Coronary artery (tissue), 2 donors: ENCODE measurements around the gene AGPAT3.

Experiments used
- DNase-seq: peaks from one replicate; pipeline ENCODE4 v3.0.0-alpha.2; 2017; ENCODE audit warnings: low spot score
- H3K27ac ChIP-seq, 2 donors: fragments of 200-600 bp; sonication (generic); one replicate each; pipeline ENCODE4 v1.5.1; 2016 to 2019
- H3K4me3 ChIP-seq: fragments of 200-600 bp; sonication (generic); 2 replicates; pipeline ENCODE4 v1.5.1; 2016; ENCODE audit warnings: mild to moderate bottlenecking, moderate library complexity
- TF ChIP-seq, protein P1 (sequence below): fragments of 200-600 bp; sonication (generic); IDR thresholded peaks from one replicate; pipeline ENCODE4 v1.5.1; 2019; ENCODE audit warnings: antibody characterized with exemption

Gene AGPAT3

DNA sequence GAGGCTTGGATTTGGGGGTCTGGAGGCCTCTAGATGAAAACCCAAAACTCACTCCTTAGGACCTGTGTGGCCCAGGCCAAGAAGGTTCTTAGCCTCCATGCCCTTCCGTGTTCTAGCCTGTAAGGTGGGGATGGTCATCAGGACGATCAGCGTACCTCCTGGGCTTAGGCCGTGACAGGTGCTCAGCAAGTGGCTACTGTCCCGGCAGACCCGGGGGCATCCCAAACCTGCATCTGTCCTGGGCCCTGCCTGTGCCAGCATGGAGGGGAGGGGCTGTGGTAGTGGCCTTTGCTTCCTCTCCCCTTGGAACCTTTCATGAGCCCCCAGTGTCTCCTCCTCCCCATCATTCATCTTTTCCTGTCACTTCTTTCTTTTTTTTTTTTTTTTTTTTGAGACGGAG is 124.4 kb downstream of the AGPAT3 start:
- no peak for DNase-seq
- Histone ChIP-seq H3K4me3 (no peak overlapping the region), H3K27ac (no peak overlapping the region)
- TF ChIP-seq, protein P1, sequence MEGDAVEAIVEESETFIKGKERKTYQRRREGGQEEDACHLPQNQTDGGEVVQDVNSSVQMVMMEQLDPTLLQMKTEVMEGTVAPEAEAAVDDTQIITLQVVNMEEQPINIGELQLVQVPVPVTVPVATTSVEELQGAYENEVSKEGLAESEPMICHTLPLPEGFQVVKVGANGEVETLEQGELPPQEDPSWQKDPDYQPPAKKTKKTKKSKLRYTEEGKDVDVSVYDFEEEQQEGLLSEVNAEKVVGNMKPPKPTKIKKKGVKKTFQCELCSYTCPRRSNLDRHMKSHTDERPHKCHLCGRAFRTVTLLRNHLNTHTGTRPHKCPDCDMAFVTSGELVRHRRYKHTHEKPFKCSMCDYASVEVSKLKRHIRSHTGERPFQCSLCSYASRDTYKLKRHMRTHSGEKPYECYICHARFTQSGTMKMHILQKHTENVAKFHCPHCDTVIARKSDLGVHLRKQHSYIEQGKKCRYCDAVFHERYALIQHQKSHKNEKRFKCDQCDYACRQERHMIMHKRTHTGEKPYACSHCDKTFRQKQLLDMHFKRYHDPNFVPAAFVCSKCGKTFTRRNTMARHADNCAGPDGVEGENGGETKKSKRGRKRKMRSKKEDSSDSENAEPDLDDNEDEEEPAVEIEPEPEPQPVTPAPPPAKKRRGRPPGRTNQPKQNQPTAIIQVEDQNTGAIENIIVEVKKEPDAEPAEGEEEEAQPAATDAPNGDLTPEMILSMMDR: no peak

DNA sequence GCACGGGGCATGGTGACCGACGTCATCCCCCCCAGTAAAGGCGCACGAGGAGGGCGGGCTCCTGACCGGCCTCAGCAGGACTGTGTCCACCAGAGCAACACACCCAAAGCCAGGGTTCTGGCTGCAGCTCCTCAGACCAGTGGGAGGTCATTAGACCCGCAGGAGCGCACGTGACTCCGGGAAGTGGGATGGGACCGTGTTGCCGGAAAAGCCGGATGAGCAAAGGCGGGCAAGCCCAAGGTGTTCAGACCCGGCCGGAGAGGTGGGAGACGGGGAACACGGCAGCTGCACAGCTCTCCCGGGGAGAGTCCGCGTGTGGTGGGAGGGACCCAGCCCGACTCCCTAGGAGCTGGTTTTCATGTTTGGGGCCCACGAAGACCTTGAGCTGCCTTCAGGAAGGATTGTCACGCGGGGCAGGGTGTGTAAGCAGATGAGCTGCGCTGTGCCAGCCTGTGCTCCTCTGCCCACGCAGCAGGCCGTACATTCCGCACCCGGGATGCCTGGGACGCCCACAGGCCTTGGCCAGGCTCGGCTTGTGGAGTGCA is 126.5 kb downstream of the AGPAT3 start:
- H3K4me3 ChIP-seq: no peak overlapping the region
- DNase-seq: no peak
- TF ChIP-seq, protein P1: no peak
- no peak overlapping the region for H3K27ac ChIP-seq

DNA sequence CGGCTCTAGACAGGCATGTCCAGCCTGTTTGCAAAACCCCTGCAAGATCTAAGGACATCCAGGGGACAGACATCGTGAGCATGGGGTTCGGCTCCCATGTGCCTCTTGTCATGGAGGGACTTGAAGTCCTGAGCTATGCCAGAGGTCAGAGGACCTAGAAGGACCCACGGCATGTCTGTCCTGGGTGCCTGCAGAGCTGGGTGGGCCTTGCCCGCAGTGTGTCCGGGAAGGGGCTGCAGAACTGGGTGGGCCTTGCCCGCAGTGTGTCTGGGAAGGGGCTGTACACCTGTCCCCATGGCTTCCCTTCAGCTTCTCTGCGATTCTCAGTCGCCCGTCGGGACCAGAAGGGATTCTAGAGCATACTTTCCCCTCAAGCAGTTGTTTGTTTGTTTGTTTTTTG is 127.1 kb downstream of the AGPAT3 start:
- TF ChIP-seq, protein P1: no peak
- Histone ChIP-seq H3K27ac (no peak overlapping the region), H3K4me3 (no peak overlapping the region)
- no peak for DNase-seq

DNA sequence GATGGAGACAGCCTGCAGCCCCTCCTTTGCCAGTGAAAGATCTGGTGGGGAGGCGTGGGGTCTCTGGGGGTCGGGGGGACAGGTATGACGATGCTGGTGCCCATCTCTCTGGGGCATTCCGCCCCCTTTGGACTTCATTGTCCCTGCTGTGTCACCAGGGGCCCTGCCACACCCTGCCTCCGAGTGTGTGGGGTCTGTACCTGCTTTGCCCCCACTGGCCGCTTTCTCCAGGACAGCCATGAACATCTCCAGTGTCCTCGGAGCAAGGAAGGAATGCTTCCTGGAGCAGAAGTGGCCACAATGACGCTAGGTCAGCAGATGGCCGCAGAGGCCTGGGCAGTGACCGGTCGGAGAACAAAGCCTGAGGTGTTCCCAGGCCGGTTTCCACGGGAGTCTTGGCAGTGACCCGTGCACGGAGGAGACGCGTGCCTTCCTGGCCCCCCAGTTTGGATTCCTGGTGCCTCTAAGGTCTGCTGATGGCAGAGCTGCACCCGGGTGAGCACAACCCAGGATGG is 128.5 kb downstream of the AGPAT3 start:
- no peak overlapping the region for H3K27ac ChIP-seq
- TF ChIP-seq, protein P1: no peak
- no peak for DNase-seq

DNA sequence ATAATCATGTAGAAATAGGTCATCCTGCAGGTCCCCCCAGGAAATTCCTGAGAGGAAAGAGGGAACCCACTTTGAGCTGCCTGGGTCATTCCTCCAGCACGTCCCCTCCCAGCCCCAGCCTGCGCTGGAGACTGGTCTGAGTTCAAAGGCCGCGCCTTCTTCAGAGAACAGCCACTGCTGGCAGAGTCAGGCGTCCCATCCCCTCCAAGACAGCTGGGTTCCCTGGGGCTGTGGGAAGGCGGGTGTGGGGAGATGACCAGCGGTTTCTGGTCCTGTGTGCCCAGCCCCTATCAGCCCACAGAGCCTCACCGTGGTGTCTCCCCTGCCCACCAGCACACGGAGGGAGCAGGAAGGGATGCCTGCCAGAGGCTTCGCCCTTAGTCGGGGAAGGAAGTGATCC is 129.1 kb downstream of the AGPAT3 start:
- no peak overlapping the region for H3K27ac ChIP-seq
- TF ChIP-seq, protein P1: no peak
- no peak for DNase-seq

More for the DNA sequence above, 128.5 kb downstream of the AGPAT3 start:
- no peak overlapping the region for H3K4me3 ChIP-seq

DNA sequence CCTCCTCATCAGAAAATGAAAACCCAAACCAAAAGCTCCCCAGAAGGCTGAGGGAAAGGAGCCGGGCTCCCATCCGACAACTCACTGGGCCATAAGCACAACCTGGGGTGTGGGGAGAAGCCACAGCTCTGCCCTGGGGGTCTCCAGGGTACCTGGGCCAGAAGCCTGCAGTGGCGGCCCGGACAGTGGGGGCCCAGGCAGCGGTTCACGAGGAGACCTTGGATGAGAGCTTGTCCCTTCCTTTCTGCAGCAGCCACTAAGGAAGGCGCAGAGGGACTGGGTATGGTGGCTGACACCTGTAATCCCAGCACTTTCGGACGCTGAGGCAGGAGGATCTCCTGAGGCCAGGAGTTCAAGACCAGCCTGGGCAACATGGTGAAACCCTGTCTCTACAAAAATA is 129.6 kb downstream of the AGPAT3 start:
- Histone ChIP-seq H3K27ac (no peak overlapping the region), H3K4me3 (no peak overlapping the region)
- TF ChIP-seq, protein P1: no peak
- DNase-seq: no peak

More for the DNA sequence above, 129.1 kb downstream of the AGPAT3 start:
- no peak overlapping the region for H3K4me3 ChIP-seq

DNA sequence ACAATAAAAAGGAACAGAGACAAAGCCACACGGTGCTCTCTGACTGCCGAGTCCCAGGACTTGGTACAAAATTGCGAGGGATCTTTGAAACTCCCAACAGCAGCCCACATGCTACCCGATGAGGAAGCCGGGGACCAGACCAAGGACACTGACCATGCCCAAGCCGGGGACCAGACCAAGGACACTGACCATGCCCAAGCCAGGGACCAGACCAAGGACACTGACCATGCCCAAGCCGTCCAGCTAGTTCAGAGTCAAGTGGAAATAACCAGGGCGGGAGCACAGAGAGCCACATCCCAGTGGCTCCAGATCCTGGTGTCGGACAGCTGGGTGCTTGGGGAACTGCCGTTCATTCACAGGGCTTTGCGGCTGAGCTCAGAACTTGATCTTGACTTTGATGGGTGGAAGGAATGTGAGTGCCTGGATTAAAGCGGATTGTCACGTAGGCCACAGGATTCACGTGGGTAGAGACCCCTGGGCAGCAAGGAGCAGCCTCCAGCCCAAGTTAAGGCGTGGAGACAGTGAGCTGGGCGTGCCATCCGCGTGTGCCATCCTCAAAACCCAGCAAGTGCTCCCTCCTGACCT is 130.6 kb downstream of the AGPAT3 start:
- no peak for DNase-seq
- TF ChIP-seq, protein P1: no peak
- Histone ChIP-seq H3K27ac (no peak overlapping the region), H3K4me3 (no peak overlapping the region)
